ENCODE measurements around the gene SPOP. TPM values are rescaled to one million over a fixed set of nuclear protein-coding genes. Genes with fewer than 3 reads are reported as not detected.
"Not testable (repeated sequence)": the region's sequence is repeated elsewhere in the genome, so short reads cannot be mapped to it uniquely, and the experiment has no call there.

The SPOP gene
- 46.4 and 62.0 TPM in 2 replicates for polyA plus RNA-seq (2014; cell fraction: cytosol; rRNA removed)
- polyA plus RNA-seq (2014; cell fraction: nucleus; rRNA removed) = 124 and 178 TPM in 2 replicates

- DNase-seq (ENCODE audit: low spot score) = peak; percentile 99
Measured at GRCh38 chr17:49677933-49678847, at the start of gene SPOP. SPOP (minus strand) TSS chr17:49678097; CDS start chr17:49622810, 55,287 bp downstream.

- no peak for DNase-seq (ENCODE audit: low spot score)
Measured at GRCh38 chr17:49727380-49727779, 49.5 kb upstream of the SPOP start.

- no peak for DNase-seq (ENCODE audit: low spot score)
Measured at GRCh38 chr17:49725452-49726130, 47.7 kb upstream of the SPOP start.

DNA sequence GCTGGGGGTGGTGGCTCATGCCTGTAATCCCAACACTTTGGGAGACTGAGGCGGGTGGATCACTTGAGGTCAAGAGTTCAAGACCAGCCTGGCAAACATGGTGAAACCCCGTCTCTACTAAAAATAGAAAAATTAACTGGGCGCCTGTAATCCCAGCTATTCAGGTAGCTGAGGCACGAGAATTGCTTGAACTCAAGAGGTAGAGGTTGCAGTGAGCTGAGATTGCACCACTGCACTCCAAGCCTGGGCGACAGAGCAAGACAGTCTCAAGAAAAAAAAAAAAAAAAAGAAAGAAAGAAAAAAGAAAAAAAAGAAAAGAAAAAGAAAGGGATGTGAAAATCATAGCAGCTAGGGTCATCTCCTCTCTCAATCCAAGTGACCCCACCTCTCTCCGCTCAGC, 46.7 kb upstream of the SPOP start:
- DNase-seq (ENCODE audit: low spot score) = not testable (repeated sequence)

DNA sequence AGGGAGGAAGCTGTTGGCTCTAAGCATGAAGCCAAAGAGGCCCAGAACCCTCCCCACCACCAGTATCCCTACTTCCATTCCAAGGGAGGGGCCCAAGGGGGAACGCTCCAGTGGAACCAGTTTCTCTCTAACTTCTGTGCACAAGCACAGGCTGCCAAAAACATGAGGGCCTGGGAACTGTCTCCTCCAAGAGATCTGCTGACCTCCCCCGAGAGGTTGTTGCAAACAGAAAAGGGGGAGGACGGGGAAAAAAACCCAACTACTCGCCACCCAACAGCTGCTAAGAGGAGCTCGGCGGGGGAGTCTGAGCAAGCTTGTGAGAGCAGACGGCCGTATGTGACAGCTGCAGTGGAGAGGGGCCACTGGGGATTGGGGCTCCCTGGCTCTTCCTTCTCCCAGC, 45.5 kb upstream of the SPOP start:
- no peak for DNase-seq (ENCODE audit: low spot score)

GRCh38 chr17:49722066-49722465, 44.2 kb upstream of the SPOP start:
- DNase-seq (ENCODE audit: low spot score) = no peak

- DNase-seq (ENCODE audit: low spot score) = no peak
Measured at GRCh38 chr17:49717371-49717861, 39.5 kb upstream of the SPOP start.

- DNase-seq (ENCODE audit: low spot score) = no peak
Measured at GRCh38 chr17:49716668-49717364, 38.9 kb upstream of the SPOP start.

GRCh38 chr17:49715717-49716279, 37.9 kb upstream of the SPOP start:
- no peak for DNase-seq (ENCODE audit: low spot score)

- no peak for DNase-seq (ENCODE audit: low spot score)
Measured at GRCh38 chr17:49715216-49715615, 37.3 kb upstream of the SPOP start.

GRCh38 chr17:49708515-49709183, 30.8 kb upstream of the SPOP start:
- DNase-seq (ENCODE audit: low spot score) = peak; percentile 22

GRCh38 chr17:49707608-49708514, 30.0 kb upstream of the SPOP start, which contains the start of gene SLC35B1:
SLC35B1 (minus strand) TSS chr17:49707964; CDS start chr17:49707833, 131 bp downstream.
- peak; percentile 99 for DNase-seq (ENCODE audit: low spot score)

DNA sequence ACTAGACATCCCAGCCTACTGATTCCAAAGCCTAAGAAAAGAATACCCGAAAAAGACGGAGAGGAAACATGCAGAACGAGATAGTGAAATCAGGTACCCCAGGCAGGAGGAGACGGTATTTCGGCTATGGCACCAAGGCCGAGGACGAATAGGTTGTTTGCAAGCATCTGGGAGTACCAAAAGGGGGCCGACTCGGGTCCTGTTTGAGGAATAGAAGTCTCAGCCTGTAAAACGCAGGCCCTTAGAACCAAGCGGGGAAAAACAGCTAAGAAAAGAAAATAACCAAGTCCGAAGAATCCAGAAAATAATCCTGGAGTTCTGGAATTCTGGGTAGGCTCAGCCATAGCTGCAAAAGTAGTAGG, 29.3 kb upstream of the SPOP start:
- no peak for DNase-seq (ENCODE audit: low spot score)

DNA sequence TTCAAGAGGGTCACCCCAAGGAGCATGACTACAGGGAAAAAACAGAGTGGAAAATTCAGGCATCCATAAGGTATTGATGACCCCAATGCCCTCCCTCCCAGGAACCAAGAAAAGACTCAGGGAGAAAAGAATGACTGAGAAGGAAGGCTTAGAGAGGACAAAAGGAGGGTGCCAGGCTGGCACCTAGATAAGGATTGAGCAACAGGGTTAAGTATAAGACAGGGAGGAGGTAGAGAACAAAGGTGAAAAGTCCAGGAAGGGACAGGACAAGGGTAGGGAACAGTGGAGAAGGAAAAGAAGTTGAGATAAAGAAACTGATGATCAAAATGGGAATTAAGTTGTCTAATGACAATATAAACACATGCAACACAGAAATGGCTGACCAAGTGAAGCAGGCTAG, 27.4 kb upstream of the SPOP start:
- DNase-seq (ENCODE audit: low spot score) = no peak

DNA sequence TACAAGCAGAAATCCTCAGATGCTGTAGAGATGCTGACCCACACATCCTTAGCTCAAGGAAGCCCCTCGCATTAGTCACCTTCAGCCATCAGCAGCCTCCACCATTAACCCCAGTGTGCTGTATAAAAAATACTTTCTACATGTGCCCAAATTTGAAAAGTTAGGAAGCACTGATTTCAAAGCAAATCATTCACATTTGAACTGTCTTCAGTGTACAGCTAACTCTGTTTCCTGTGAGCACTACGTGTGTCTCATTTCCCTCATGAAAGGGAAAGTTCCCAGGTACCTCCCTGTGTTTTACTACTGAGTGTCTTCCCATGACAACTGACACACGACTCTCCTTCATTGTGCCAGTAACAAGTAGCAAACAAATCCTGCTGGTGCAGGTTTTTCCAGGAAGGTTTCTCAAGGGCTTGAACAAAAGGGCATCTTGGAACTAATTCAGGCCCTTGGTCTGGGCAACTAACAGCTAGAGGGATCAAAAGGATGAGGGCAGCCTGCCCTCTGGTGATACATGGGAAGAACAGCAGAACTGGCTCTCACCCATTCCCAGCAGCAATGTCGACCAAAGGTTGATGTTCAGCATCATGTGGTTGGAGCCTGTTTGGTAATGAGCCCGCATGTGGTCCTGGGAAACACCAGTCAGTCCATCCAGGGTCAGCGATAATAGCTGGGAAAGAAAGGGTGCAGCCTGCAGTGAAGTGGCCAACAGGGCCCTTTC, 25.8 kb upstream of the SPOP start:
- no peak for DNase-seq (ENCODE audit: low spot score)

- DNase-seq (ENCODE audit: low spot score) = no peak
Measured at GRCh38 chr17:49700960-49701359, 23.1 kb upstream of the SPOP start.

GRCh38 chr17:49699966-49700575, 22.2 kb upstream of the SPOP start:
- DNase-seq (ENCODE audit: low spot score) = no peak

- DNase-seq (ENCODE audit: low spot score) = no peak
Measured at GRCh38 chr17:49698005-49698404, 20.1 kb upstream of the SPOP start.

All from SK-N-DZ (cell line).